LoVo (cell line): ENCODE data around the gene CYP27A1.
"Not testable (repeated sequence)": the region's sequence is repeated elsewhere in the genome, so short reads cannot be mapped to it uniquely, and the experiment has no call there.

Experiments
- DNase-seq: peaks from one replicate; pipeline ENCODE4 v3.0.0-alpha.2; 2016; ENCODE audit warnings: low spot score

The CYP27A1 gene

GRCh38 chr2:218781691-218782527, at the start of gene CYP27A1:
Gene CYP27A1, plus strand, starts transcription at chr2:218782147. Its CDS starts 36 bp downstream, at chr2:218782183.
- no peak for DNase-seq

DNA sequence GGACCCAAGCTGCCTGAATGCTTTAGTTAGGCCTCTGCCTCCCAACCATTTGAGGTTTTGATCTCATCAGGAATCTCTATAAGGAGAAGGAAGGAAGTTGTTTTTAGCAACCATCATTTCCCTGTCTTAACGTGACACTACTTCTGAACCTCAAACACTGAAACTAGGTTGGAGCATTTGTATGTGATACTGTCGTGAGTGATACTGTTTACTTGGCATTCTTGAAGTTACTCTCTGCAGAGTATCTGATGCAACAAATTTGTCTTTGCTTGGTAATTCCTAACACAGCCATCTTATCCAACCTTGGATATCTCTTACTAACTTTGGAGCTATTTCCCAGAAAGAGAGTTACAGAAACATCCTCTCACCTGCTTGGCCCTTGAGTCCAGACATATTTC, 49.2 kb upstream of the CYP27A1 start:
- no peak for DNase-seq

- no peak for DNase-seq
Observed at GRCh38 chr2:218733171-218734021, 48.6 kb upstream of the CYP27A1 start.

GRCh38 chr2:218734190-218734975, 47.6 kb upstream of the CYP27A1 start:
- no peak for DNase-seq

- no peak for DNase-seq
Observed at GRCh38 chr2:218736531-218736930, 45.4 kb upstream of the CYP27A1 start.

DNA sequence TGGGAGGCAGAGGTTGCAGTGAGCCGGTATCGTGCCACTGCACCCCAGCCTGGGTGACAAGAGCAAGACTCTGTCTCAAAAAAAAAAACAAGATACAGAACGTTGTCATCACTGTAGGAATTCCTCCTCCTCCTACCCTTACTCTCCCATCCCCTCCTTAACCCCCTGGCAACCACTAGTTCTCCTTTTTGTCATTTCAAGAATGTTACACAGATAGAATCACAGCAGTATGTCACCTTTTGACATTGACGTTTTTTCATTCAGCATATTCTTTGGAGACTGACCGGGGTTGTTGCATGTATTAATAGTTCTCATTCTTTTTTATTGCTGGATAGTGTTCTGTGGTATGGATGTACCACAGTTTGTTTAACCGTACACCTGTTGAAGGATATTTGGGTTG, 38.9 kb upstream of the CYP27A1 start:
- DNase-seq, result no peak

- no peak for DNase-seq
Observed at GRCh38 chr2:218744615-218745014, 37.3 kb upstream of the CYP27A1 start.

GRCh38 chr2:218745160-218745558, 36.8 kb upstream of the CYP27A1 start:
- no peak for DNase-seq

DNA sequence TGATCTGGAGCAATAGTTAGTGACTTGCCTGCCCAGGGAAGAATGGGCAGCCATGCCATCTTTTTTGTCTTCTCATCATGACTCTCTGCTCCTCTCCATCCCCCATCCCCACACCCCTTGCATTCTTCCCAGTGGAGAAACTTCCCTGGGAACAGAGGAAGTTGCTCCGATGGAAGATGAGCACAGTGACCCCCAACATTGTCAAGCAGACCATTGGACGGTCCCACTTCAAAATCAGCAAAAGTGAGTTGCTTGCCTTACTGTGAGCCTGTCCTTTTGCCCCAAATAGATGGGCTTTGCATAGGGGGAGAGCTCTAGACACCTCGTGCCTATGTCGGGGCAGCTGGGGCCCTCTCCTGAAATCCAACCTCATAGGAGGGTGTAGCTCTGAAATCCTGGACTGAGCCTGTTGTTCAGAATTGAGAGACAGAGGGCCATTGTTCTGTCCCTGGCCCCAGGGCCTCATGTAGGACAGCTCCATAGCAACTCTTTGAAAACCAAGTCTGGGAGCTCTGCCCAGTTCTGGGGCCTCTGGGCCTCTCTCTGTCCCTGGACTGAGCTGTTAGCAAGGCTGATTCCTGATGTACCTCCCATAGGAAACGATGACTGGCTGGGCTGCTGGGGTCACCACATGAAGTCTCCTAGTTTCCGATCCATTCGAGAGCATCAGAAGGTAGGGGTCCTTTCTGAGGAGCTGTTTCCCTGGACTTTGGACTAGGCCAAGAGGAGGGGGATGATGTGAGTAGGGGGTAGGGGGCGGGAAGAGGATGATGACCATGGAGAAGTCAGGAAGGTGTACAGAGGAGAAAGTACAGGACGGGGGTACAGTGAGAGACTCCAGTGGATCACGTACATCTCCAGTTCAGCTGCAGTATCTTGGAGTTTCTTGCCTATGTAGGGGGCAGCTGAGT, 36.1 kb upstream of the CYP27A1 start:
- no peak for DNase-seq

DNA sequence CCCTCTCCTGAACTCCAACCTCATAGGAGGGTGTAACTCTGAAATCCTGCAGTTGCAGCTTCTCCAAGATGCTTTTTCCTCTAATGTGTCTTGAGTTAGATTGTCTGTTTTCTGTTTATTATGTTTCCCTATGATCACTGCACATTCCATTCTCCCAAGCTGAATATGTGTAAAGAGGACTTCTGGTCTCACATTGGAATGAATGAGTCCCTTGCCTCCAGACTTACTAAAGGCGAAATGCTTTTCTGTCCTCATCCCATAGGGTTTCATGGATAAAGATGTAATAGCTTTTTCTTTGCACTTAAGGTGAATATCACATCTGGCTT, 35.5 kb upstream of the CYP27A1 start:
- DNase-seq, result no peak

DNA sequence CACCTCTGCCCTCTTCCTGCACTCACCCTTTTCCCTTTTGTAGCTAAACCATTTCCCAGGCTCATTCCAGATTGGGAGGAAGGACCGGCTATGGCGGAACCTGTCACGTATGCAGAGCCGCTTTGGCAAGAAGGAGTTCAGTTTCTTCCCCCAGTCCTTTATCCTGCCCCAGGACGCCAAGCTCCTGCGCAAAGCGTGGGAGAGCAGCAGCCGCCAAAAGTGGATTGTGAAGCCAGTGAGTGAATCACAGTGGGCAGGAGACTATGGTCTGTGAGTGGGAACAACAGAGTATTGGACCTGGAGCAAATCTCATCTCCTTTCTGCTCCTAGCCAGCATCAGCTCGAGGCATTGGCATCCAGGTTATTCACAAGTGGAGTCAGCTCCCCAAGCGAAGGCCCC, 35.0 kb upstream of the CYP27A1 start:
- no peak for DNase-seq

DNA sequence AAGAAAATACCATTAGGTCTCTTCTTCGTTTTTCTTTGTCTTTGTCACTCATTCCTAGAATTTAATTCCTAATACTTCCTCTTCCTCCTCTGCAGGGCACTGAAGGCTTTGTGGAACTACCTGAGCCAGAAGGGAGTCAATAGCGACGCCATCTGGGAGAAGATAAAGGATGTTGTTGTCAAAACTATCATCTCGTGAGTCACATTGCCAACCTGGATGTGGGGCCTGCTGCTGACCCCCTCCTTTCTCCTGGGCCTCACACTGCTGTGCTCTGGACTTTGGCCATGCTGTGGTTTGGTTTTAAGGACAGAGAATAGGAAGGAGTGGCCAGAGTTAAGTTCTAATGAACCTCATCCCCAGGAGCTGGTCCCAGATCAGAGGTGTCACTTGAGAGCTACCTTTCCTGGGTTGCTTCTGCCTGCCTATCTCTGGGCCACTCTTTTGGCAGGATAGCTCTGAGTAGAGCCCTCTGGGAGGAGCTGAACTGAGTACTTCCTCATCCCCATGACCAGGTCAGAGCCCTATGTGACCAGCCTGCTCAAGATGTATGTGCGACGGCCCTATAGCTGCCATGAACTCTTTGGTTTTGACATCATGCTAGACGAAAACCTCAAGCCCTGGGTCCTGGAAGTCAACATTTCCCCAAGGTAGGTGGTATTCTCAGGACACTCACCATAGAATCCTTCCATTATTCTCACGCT, 33.1 kb upstream of the CYP27A1 start:
- no peak for DNase-seq

- no peak for DNase-seq
Observed at GRCh38 chr2:218754201-218754600, 27.7 kb upstream of the CYP27A1 start.

DNA sequence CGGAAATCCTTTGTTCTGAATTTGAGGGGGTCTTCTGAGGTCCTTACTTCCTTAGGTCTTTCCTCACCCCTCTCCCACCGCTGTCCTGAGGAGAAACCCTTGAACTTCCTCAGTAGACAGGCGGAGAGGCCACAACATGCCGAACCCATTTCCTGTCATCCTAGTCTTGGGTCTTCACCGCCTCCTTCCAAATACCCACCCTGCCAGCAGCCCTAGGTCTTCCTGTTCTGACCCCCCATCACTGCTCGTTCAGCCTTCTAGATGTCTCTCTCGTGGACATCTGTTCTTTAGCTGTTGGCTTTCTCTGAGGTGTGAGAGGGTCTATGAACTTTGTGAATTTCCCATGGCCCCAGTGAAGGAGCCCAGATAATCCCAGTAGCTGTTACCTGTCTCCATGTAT, 27.2 kb upstream of the CYP27A1 start:
- DNase-seq, result no peak

DNA sequence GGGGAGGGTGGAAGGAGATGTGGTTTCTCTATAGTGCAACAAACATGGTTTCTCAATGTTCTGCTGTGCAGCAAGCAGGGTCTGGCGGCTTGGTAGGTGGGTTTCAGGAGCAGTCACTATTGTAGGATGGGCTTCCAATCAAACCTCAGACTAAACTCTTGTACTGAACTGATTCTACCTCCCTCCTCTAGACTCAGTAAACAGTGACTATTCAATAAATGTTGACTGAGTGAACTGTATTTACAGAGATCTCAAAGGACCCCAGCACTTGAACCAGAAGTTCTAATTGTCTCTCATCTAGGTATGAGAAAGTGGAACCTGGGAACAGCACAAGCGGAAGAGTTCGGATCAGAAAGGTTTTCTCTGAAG, 26.8 kb upstream of the CYP27A1 start:
- no peak for DNase-seq

DNA sequence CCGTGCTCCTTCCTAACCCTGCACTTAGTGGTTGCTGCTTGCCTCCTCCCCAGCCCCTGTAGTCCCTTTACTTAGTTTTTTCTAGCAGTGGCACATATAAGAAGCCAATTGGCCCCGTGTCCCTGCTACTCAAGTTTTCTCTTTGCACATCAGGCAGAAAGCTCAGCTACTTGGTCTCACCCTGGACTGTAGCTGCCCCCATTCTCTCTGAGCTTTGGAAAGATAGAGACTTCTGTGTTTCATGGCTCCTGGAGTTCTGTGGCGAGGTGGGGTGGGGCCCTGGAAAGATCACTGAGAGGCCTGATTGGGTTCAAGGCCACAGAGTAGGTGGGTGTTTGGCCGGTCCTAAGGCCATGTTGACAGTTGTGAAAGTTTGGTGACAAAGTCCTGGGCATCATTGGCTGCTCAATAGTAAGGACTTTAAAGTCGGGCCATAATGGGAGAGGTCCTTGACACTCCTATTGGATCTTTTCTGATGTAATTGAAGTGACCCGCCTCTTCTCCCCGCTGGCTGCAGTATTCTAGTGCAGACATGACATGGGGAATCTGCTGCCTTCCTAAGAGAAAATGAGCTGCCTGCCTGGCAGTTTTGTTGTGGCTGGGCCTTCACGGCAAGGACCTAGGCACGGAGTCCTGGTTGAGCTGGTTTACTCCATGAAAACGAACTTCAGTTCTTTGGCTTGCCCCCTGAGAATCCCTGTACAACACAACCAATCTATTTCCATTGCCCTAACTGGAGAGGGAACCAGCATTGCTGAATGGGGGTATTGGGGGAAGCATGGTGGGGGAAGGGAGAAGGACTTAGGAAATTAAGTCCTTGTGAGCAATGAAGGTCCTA, 26.2 kb upstream of the CYP27A1 start:
- DNase-seq, result no peak

GRCh38 chr2:218756599-218757377, 25.2 kb upstream of the CYP27A1 start:
- DNase-seq, result no peak

DNA sequence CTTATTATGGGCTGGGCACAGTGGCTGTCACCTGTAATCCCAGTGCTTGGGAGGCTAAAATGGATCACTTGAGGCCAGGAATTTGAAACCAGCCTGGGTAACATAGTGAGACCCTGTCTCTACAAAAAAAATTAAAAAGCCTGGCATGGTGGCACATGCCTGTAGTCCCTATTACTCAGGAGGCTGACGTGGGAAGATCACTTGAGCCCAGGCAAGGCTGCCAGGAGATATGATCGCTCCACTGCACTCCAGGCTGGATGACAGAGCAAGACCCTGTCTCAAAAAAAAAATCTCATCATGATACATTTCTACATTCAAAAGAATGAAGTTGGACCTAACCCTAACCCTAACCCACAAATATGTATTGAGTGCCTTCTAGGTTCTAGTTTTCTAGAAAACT, 20.2 kb upstream of the CYP27A1 start:
- no peak for DNase-seq

- not testable (repeated sequence) for DNase-seq
Observed at GRCh38 chr2:218772759-218773158, 9.2 kb upstream of the CYP27A1 start.
